Left lung (tissue), 10 donors: ENCODE measurements around the gene SPANXC. TPM values are rescaled to one million over a fixed set of nuclear protein-coding genes. Genes with fewer than 3 reads are reported as not detected.
A peak's percentile ranks its signal among the peaks of the same experiment; 100 is the strongest.

Source experiments
- ATAC-seq: fragments of 200-7000 bp; cut with Tn5 transposase; one replicate; pipeline ENCODE4 v1.9.1; 2020; ENCODE audit warnings: moderate library complexity
- DNase-seq, 4 donors: peaks; one replicate each; pipeline ENCODE4 v3.0.0-alpha.2; 2013 to 2020
- H3K27ac ChIP-seq, 2 donors: fragments of 200-600 bp; sonication (generic) in 1 of 2; one replicate each; pipeline versions ENCODE4 v1.5.0 to v1.8.0; 2020 to 2021
- H3K27me3 ChIP-seq, 2 donors: fragments of 200-600 bp; sonication (generic) in 1 of 2; one replicate each; pipeline versions ENCODE4 v1.5.0 to v1.8.0; 2020 to 2021
- H3K36me3 ChIP-seq, 2 donors: fragments of 200-600 bp; sonication (generic) in 1 of 2; one replicate each; pipeline versions ENCODE4 v1.5.0 to v1.8.0; 2020 to 2021
- H3K4me1 ChIP-seq, 2 donors: fragments of 200-600 bp; one replicate each; pipeline ENCODE4 v1.8.0; 2021
- H3K4me3 ChIP-seq, 2 donors: fragments of 200-600 bp; sonication (generic) in 1 of 2; one replicate each; pipeline versions ENCODE4 v1.5.0 to v1.8.0; 2020 to 2021; ENCODE audit warnings: mild to moderate bottlenecking in 1 of 2
- H3K9me3 ChIP-seq, 2 donors: fragments of 200-600 bp; sonication (generic) in 1 of 2; one replicate each; pipeline versions ENCODE4 v1.5.0 to v1.8.0; 2020 to 2021
- CTCF ChIP-seq, 2 donors: fragments of 200-600 bp; sonication (generic) in 1 of 2; IDR thresholded peaks; one replicate each; pipeline versions ENCODE4 v1.5.0 to v1.8.0; 2021; ENCODE audit warnings: antibody characterized with exemption in 2 of 2
- intact Hi-C, 2 donors: fragments of 100-400 bp; cut with DNase I; formaldehyde crosslinking; loops; one replicate each; pipeline versions ENCODE4 v1.11.2 to v1.14.2; 2022
- polyA plus RNA-seq, 6 donors: library from polyadenylated mRNA; unstranded; fragments of 120-200 nt; gene quantifications; one replicate each; pipeline ENCODE4 v1.2.1, GENCODE V29; 2013; ENCODE audit not compliant: insufficient read length in 6 of 6
- total RNA-seq, 2 donors: library from RNA; stranded (reverse); fragmentation: NEBNext Ultra II Directional; extraction: Animal tissue kit (Norgen Biotek cat#: 25700); gene quantifications; one replicate each; pipeline ENCODE4 v1.2.1, GENCODE V29; 2021
- donor health status: DM: no; HTN: yes; CAD: no.
- donor health status: DM: no; HTN: no; CAD: no.

Gene SPANXC
- total and polyA plus RNA-seq, 8 donors = not detected

DNA sequence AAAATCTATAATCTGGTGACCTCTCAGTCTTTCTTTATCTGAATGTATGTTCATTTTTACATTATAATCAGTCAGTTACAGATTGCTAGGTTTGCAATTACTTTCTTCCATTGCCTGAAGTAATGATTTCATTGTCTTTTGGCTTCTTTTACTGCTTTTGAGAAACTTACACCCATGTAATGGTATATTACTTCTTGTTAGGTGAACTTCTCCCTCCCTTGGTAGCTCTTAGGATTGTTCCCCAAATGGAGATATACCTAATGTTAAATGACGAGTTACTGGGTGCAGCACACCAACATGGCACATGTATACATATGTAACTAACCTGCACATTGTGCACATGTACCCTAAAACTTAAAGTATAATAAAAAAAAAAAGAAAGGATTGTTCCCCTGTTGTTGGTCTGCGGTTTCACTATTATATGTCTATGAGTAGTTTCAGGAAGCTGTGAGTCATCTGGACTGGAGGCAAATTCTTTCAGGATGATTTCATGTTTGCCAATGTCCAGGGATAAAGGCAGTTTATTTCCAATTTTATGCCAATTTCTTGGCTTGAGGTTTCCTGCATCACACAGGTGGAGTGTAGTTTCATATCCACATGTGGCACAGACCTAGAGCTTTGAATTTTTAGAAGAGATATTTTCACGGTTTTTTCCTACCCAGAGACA, 21.8 kb downstream of the SPANXC start:
- no peak overlapping the region for H3K4me3 ChIP-seq
- no peak for TF ChIP-seq CTCF (IDR thresholded peaks at IDR 0.05)
- DNase-seq (no peak), ATAC-seq (peak; percentile 62)
- H3K36me3 ChIP-seq = no peaks in the 10 kb centered on the region
- H3K27ac ChIP-seq = no peak overlapping the region
- H3K27me3 ChIP-seq = no peaks in the 10 kb centered on the region
- H3K9me3 ChIP-seq = no peaks in the 10 kb centered on the region
- H3K4me1 ChIP-seq = no peaks in the 10 kb centered on the region
- intact Hi-C loops = no loop called here

DNA sequence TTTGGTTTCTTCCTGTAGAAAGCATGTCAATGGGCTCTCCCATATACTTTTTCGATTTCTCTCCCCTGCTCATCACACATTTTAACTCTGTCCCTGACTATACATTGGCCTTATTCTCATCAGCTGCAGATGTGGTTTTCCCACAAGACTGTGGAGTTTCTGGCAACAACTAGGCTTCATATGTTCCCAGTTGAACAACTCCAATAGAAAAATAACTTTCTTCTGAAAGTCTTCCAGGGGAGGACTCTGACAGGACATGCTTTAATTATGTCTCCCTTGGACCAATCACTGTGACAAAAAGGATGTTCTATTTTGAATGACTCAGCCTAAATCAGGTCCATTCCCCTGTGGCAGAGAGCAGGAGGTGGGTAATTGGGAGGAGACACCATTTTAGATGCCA, 28.1 kb downstream of the SPANXC start:
- no peak for ATAC-seq
- H3K36me3 ChIP-seq = no peaks in the 10 kb centered on the region
- TF ChIP-seq CTCF (IDR thresholded peaks at IDR 0.05) = no peak
- no peak for DNase-seq
- no peaks in the 10 kb centered on the region for H3K27me3 ChIP-seq
- H3K4me1 ChIP-seq = no peaks in the 10 kb centered on the region
- H3K27ac ChIP-seq = no peak overlapping the region
- no peaks in the 10 kb centered on the region for H3K9me3 ChIP-seq
- H3K4me3 ChIP-seq = no peak overlapping the region
- intact Hi-C loops = no loop called here

- TF ChIP-seq CTCF (IDR thresholded peaks at IDR 0.05) = no peak
- Histone ChIP-seq H3K27me3 (no peaks in the 10 kb centered on the region), H3K27ac (no peak overlapping the region), H3K36me3 (no peaks in the 10 kb centered on the region), H3K4me1 (no peaks in the 10 kb centered on the region), H3K4me3 (no peak overlapping the region), H3K9me3 (no peaks in the 10 kb centered on the region)
- intact Hi-C loops = no loop called here
- no peak for ATAC-seq
- no peak for DNase-seq
Measured at GRCh38 chrX:141201962-141202361, 40.4 kb downstream of the SPANXC start.

Other genes with a start within 250 kb of the SPANXC start
- gene SPANXB1, start 239.9 kb downstream of the SPANXC start, total RNA-seq = not detected
- not detected for gene SPANXB1, start 239.9 kb downstream of the SPANXC start, polyA plus RNA-seq
- gene LDOC1, start 65.4 kb downstream of the SPANXC start, total RNA-seq = 10 to 100 TPM; 21.6 to 47.4 TPM
- gene LDOC1, start 65.4 kb downstream of the SPANXC start, polyA plus RNA-seq = 10 to 100 TPM; 59.9 to 77.5 (median 72.0) TPM